IgD-negative memory B cell (primary cell): ENCODE measurements around the gene TCF12. TPM values are rescaled to one million over a fixed set of nuclear protein-coding genes. Genes with fewer than 3 reads are reported as not detected.
A peak's percentile ranks its signal among the peaks of the same experiment; 100 is the strongest.
"Not testable (repeated sequence)": the region's sequence is repeated elsewhere in the genome, so short reads cannot be mapped to it uniquely, and the experiment has no call there.

Experiments
- H3K27ac Mint-ChIP-seq, 3 donors: one replicate each; pipeline ENCODE4 v1.8.0; 2020 to 2022; ENCODE audit warnings: mild to moderate bottlenecking in 3 of 3, mixed read lengths in 3 of 3, moderate library complexity in 1 of 3
- H3K27me3 Mint-ChIP-seq: one replicate; pipeline ENCODE4 v1.8.0; 2021; ENCODE audit warnings: mixed read lengths
- H3K36me3 Mint-ChIP-seq: one replicate; pipeline ENCODE4 v1.8.0; 2020; ENCODE audit warnings: mild to moderate bottlenecking, mixed read lengths
- H3K4me1 Mint-ChIP-seq, 3 donors: one replicate each; pipeline ENCODE4 v1.8.0; 2020 to 2022; ENCODE audit warnings: mixed read lengths in 3 of 3, mild to moderate bottlenecking in 1 of 3
- H3K4me3 Mint-ChIP-seq, 4 donors: one replicate each; pipeline ENCODE4 v1.8.0; 2020 to 2022; ENCODE audit warnings: mild to moderate bottlenecking in 4 of 4, mixed read lengths in 4 of 4, moderate library complexity in 3 of 4
- H3K9me3 Mint-ChIP-seq, 3 donors: one replicate each; pipeline ENCODE4 v1.8.0; 2020 to 2021; ENCODE audit warnings: mixed read lengths in 3 of 3, mild to moderate bottlenecking in 1 of 3
- polyA plus RNA-seq: library from polyadenylated mRNA; unstranded; fragments of 300-500 nt; fragmentation: Illumina TruSeq; gene quantifications from one replicate; pipeline ENCODE4 v1.2.3, GENCODE V29; 2021

TCF12 gene
- polyA plus RNA-seq, 1 donor from 2014 or later, result 58.0 TPM

GRCh38 chr15:56929399-56929798 is 11.0 kb downstream of the TCF12 start:
- Mint-ChIP-seq H3K4me3 (no peak overlapping the region), H3K36me3 (peaks cover 13% of the 10 kb centered on the region), H3K27me3 (no peaks in the 10 kb centered on the region), H3K9me3 (no peaks in the 10 kb centered on the region), H3K4me1 (peaks cover 26 to 59% (median 48%) of the 10 kb centered on the region in 3 donors), H3K27ac (no peak overlapping the region)

DNA sequence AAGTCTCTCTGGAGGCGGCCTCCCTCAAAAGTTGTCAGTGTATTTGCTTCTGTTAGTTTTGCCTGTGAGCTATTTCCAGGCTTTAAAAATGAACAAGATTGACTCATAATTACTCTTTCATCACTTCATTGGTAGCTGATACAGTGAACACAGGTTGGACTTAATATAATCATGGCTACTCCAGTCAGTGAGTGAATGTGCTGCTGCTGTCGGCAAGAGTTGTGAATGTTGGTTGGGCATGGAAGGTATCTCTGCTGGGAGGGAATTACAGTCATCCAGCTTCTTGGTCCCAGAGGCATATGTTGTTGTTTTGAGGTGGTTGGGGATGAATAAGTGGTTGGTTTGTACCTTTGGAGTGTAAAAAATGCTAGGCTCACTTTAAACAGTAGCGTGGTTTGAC is 11.5 kb downstream of the TCF12 start:
- peak overlapping the region in 1 of 3 donors; percentile 45 for H3K27ac Mint-ChIP-seq
- peaks cover 15% of the 10 kb centered on the region for H3K36me3 Mint-ChIP-seq
- peaks cover 30 to 62% (median 50%) of the 10 kb centered on the region in 3 donors for H3K4me1 Mint-ChIP-seq
- no peaks in the 10 kb centered on the region for H3K27me3 Mint-ChIP-seq
- H3K4me3 Mint-ChIP-seq, result peak overlapping the region in 1 of 4 donors; percentile 7
- no peaks in the 10 kb centered on the region for H3K9me3 Mint-ChIP-seq

- Mint-ChIP-seq H3K27me3 (no peaks in the 10 kb centered on the region), H3K27ac (peak overlapping the region in 1 of 3 donors; percentile 12), H3K4me1 (peaks cover 26 to 57% (median 48%) of the 10 kb centered on the region in 3 donors), H3K4me3 (peak overlapping the region in 1 of 4 donors; percentile 0), H3K36me3 (peaks cover 17% of the 10 kb centered on the region), H3K9me3 (no peaks in the 10 kb centered on the region)
Measured at GRCh38 chr15:56930669-56931313, 12.3 kb downstream of the TCF12 start.

GRCh38 chr15:56931639-56932508 is 13.4 kb downstream of the TCF12 start:
- Mint-ChIP-seq H3K36me3 (peaks cover 21% of the 10 kb centered on the region), H3K4me1 (peaks cover 23 to 58% (median 49%) of the 10 kb centered on the region in 3 donors), H3K9me3 (no peaks in the 10 kb centered on the region), H3K27ac (peak overlapping the region in 1 of 3 donors; percentile 1), H3K27me3 (no peaks in the 10 kb centered on the region), H3K4me3 (peak overlapping the region in 2 of 4 donors; percentile 24 to 28)

DNA sequence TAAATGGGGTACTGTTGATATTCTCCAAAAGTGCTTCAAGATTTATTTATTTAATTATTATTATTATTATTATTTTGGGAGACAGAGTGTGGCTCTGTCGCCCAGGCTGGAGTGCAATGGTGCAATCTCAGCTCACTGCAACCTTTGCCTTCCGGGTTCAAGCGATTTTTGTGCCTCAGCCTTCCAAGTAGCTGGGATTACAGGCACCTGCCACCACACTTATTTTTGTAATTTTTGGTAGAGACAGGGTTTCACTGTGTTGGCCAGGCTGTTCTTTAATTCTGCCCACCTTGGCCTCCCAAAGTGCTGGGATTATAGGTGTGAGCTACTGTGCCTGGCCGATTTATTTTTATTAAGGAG is 14.0 kb downstream of the TCF12 start:
- H3K27me3 Mint-ChIP-seq, H3K4me3 Mint-ChIP-seq: not testable (repeated sequence)

DNA sequence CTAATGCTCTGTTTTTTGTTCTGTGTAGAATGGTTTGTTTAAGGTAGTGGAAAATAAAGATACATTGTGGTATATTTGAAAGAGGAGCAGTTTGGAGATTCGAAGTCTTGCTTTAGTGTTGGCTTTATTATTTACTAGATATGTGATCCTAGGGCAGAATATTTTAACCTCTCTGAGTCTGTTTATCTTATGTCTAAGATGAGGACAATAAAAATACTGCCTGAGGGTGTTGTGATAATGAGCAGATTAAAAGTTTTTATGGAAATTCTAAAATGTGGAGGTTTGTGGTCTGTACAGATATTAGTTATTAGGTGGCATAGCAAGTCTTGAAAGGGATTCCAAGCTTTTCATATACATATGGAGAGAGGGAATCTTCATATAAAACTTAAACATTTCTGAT is 15.0 kb downstream of the TCF12 start:
- Mint-ChIP-seq H3K36me3 (peaks cover 21% of the 10 kb centered on the region), H3K27ac (no peak overlapping the region), H3K27me3 (no peaks in the 10 kb centered on the region), H3K4me3 (no peak overlapping the region), H3K9me3 (no peaks in the 10 kb centered on the region), H3K4me1 (peaks cover 20 to 55% (median 49%) of the 10 kb centered on the region in 3 donors)

More for the DNA sequence above, 14.0 kb downstream of the TCF12 start:
- not testable (repeated sequence) for H3K27ac Mint-ChIP-seq, H3K9me3 Mint-ChIP-seq
- Mint-ChIP-seq H3K36me3 (peaks cover 21% of the 10 kb centered on the region), H3K4me1 (peaks cover 24 to 58% (median 49%) of the 10 kb centered on the region in 3 donors)

DNA sequence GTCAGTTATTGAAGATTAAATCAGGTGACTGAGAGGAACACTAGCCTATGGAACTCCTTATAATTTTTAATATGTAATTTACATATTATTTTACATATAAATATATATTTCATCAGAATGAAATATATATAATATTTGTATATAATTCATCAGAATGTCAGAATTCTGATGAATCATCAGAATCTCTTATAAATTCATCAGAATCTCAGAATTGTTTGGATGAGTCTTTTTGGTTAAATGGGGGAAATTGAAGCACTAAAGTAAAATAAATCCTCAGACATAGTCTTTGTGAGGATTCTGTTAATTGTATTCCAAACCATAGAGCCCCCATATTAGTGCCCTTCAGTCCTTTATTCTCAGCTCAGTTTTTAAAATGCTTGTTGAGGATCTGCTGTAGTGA is 15.4 kb downstream of the TCF12 start:
- no peaks in the 10 kb centered on the region for H3K27me3 Mint-ChIP-seq
- no peak overlapping the region for H3K27ac Mint-ChIP-seq
- H3K9me3 Mint-ChIP-seq, result no peaks in the 10 kb centered on the region
- no peak overlapping the region for H3K4me3 Mint-ChIP-seq
- peaks cover 25% of the 10 kb centered on the region for H3K36me3 Mint-ChIP-seq
- H3K4me1 Mint-ChIP-seq, result peaks cover 21 to 59% (median 53%) of the 10 kb centered on the region in 3 donors

DNA sequence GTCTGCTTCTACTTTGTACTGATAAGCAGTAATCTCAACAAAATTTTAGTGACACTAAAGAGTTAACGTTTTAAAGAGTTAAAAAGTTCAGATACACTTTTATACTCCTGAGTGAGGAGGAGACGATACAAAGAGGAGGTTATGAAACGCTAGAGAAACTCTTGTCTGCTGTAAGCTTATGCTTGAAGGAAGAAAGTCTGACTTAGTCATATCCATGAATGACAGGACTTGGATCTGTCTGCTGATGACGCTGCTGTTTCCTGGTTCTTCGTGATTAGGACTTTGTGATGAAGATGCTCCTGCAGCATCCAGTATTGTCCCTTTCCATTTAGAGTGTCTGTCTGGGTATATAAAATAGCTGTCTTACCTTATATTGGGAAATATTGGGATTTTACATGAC is 15.8 kb downstream of the TCF12 start:
- Mint-ChIP-seq H3K4me3 (peak overlapping the region in 1 of 4 donors; percentile 3), H3K27me3 (no peaks in the 10 kb centered on the region), H3K9me3 (no peaks in the 10 kb centered on the region), H3K27ac (no peak overlapping the region), H3K36me3 (peaks cover 25% of the 10 kb centered on the region), H3K4me1 (peaks cover 25 to 64% (median 55%) of the 10 kb centered on the region in 3 donors)

- no peaks in the 10 kb centered on the region for H3K27me3 Mint-ChIP-seq
- H3K9me3 Mint-ChIP-seq, result no peaks in the 10 kb centered on the region
- H3K4me1 Mint-ChIP-seq, result peaks cover 28 to 54% (median 47%) of the 10 kb centered on the region in 3 donors
- H3K27ac Mint-ChIP-seq, result no peak overlapping the region
- peak overlapping the region in 1 of 4 donors; percentile 56 for H3K4me3 Mint-ChIP-seq
- peaks cover 27% of the 10 kb centered on the region for H3K36me3 Mint-ChIP-seq
Measured at GRCh38 chr15:56936929-56937328, 18.5 kb downstream of the TCF12 start.

GRCh38 chr15:56939257-56939656 is 20.8 kb downstream of the TCF12 start:
- peaks cover 23% of the 10 kb centered on the region for H3K36me3 Mint-ChIP-seq
- H3K9me3 Mint-ChIP-seq, result no peaks in the 10 kb centered on the region
- no peak overlapping the region for H3K4me3 Mint-ChIP-seq
- H3K27me3 Mint-ChIP-seq, result no peaks in the 10 kb centered on the region
- peaks cover 25 to 45% (median 40%) of the 10 kb centered on the region in 3 donors for H3K4me1 Mint-ChIP-seq
- no peak overlapping the region for H3K27ac Mint-ChIP-seq

- Mint-ChIP-seq H3K27me3 (no peaks in the 10 kb centered on the region), H3K9me3 (peaks cover 0 to 10% (median 2%) of the 10 kb centered on the region in 3 donors), H3K4me3 (no peak overlapping the region), H3K36me3 (peaks cover 23% of the 10 kb centered on the region), H3K4me1 (peaks cover 21 to 40% (median 37%) of the 10 kb centered on the region in 3 donors), H3K27ac (no peak overlapping the region)
Measured at GRCh38 chr15:56940388-56940787, 21.9 kb downstream of the TCF12 start.

- peaks cover 16% of the 10 kb centered on the region for H3K36me3 Mint-ChIP-seq
- no peaks in the 10 kb centered on the region for H3K27me3 Mint-ChIP-seq
- peaks cover 21 to 29% (median 28%) of the 10 kb centered on the region in 3 donors for H3K4me1 Mint-ChIP-seq
- peaks cover 0 to 18% (median 2%) of the 10 kb centered on the region in 3 donors for H3K9me3 Mint-ChIP-seq
- no peak overlapping the region for H3K27ac Mint-ChIP-seq
- H3K4me3 Mint-ChIP-seq, result no peak overlapping the region
Measured at GRCh38 chr15:56942118-56942517, 23.7 kb downstream of the TCF12 start.

DNA sequence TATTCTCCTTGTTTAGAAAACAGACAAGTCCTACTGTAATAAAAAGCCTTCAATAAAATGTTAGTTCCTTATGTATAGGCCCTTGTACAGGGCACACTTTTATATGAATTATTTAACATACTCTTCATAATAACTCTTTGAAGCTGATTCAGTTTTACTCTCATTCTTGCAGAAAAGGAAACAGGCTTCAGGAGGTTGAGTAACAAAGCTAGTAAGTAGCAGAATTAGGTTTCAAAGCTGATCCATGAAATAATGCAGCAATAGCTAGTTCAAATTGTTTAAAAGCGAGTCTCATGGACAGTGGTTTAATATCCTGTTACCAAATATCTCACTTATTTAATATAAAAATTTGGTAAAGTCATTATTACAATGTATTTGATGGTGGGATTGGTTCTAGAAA is 25.0 kb downstream of the TCF12 start:
- H3K27ac Mint-ChIP-seq, result no peak overlapping the region
- no peak overlapping the region for H3K4me3 Mint-ChIP-seq
- peaks cover 14% of the 10 kb centered on the region for H3K36me3 Mint-ChIP-seq
- H3K27me3 Mint-ChIP-seq, result no peaks in the 10 kb centered on the region
- H3K4me1 Mint-ChIP-seq, result peaks cover 23 to 33% (median 32%) of the 10 kb centered on the region in 3 donors
- H3K9me3 Mint-ChIP-seq, result peaks cover 0 to 18% (median 2%) of the 10 kb centered on the region in 3 donors

DNA sequence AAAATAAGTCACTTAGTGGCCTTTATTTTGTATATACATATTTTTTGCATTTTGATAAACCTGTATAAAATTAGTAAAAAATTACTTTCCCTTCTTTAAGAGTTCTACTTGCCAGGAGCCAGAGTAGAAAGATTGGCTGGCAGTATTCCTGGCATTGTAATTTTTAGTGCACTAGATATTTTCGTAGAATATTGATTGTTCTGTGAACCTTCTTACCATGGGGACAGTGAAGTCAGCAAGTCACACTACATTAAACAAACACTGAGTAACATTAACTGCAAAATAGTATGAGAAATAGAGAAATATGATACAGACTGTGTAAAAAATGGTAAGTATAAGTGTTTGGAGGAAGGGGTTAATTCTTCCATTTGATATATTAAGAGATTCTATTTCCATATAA is 26.0 kb downstream of the TCF12 start:
- H3K4me1 Mint-ChIP-seq, result peaks cover 23 to 29% (median 26%) of the 10 kb centered on the region in 3 donors
- peaks cover 10% of the 10 kb centered on the region for H3K36me3 Mint-ChIP-seq
- no peaks in the 10 kb centered on the region for H3K27me3 Mint-ChIP-seq
- peaks cover 0 to 18% (median 2%) of the 10 kb centered on the region in 3 donors for H3K9me3 Mint-ChIP-seq
- H3K27ac Mint-ChIP-seq, result no peak overlapping the region
- H3K4me3 Mint-ChIP-seq, result no peak overlapping the region

DNA sequence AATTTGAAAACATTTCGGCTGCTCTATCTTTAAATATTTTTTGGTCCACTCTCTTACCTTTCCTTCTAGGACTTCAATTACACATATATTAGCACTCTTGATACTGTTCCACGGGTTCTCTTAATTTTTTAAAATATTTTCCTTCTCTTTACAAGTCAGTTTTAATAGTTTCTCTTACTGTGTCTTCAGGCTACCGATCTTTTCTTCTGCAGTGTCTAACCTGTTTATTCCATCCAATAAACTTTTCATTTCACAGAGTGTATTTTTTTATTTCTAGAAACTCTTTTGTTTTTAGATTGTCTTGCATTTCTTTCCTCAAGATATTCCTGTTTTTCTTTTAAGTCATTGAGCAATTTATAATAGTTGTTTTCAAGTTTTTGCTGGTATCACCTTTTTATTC is 27.7 kb downstream of the TCF12 start:
- H3K27me3 Mint-ChIP-seq, result no peaks in the 10 kb centered on the region
- H3K36me3 Mint-ChIP-seq, result peaks cover 10% of the 10 kb centered on the region
- peaks cover 0 to 18% (median 2%) of the 10 kb centered on the region in 3 donors for H3K9me3 Mint-ChIP-seq
- H3K4me1 Mint-ChIP-seq, result peaks cover 24 to 35% (median 28%) of the 10 kb centered on the region in 3 donors
- H3K27ac Mint-ChIP-seq, result no peak overlapping the region
- no peak overlapping the region for H3K4me3 Mint-ChIP-seq
